Astrocyte of the spinal cord (primary cell): ENCODE measurements around the gene GRIN3A.
A peak's percentile ranks its signal among the peaks of the same experiment; 100 is the strongest.
"Not testable (repeated sequence)": the region's sequence is repeated elsewhere in the genome, so short reads cannot be mapped to it uniquely, and the experiment has no call there.

ENCODE experiments used
- DNase-seq: peaks from one replicate; pipeline ENCODE4 v3.0.0; 2011; ENCODE audit warnings: low read depth, low spot score
- H3K4me3 ChIP-seq: 2 replicates; pipeline ENCODE4 v1.5.1; 2011; ENCODE audit warnings: low read depth, mild to moderate bottlenecking, low read length, moderate library complexity
- CTCF ChIP-seq: IDR thresholded peaks from 2 replicates; pipeline ENCODE4 v1.5.1; 2012; ENCODE audit warnings: low read depth, mild to moderate bottlenecking, low read length, inconsistent platforms
- in situ Hi-C: cut with HindIII; loops from 2 replicates; pipeline ENCODE4 v1.10.0; 2017; ENCODE audit warnings: low sequenced_read_pairs

GRIN3A gene

GRCh38 chr9:101727612-101728524 is 10.6 kb downstream of the GRIN3A start:
- peak; percentile 4 for DNase-seq
- TF ChIP-seq CTCF: peak; percentile 52
- in situ Hi-C loops: no loop called here
- no peak overlapping the region for H3K4me3 ChIP-seq

DNA sequence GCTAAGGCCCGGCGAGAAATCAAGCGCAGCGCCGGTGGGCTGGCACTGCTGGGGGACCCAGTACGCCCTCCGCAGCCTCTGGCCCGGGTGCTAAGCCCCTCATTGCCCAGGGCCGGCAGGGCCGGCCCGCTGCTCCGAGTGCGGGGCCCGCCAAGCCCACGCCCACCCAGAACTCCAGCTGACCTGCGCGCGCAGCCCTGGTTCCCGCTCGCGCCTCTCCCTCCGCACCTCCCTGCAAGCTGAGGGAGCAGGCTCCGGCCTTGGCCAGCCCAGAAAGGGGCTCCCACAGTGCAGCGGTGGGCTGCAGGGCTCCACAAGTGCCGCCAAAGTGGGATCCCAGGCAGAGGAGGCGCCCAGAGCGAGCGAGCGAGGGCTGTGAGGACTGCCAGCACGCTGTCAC is 14.2 kb downstream of the GRIN3A start:
- DNase-seq, H3K4me3 ChIP-seq, in situ Hi-C loops: not testable (repeated sequence)

DNA sequence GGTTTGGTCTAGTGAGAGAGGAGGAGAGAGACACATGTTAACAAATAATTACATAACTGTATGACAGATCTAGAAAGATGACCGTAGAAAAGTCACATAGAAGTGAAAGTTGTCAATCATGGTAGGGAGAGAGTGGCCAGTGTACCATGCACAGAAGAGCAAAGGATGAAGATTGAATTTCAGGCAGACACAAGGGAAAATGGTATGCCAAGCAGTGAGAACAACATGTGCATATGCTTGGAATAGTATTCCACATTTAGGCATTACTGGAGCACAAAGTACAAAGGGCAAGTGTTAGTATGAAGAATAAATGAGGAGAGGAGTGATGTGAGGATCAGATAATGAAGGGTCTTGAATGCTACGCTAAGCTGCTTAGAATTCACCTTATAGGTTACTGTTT is 20.3 kb downstream of the GRIN3A start:
- DNase-seq: no peak
- in situ Hi-C loops: no loop called here
- TF ChIP-seq CTCF: no peak
- no peak overlapping the region for H3K4me3 ChIP-seq

DNA sequence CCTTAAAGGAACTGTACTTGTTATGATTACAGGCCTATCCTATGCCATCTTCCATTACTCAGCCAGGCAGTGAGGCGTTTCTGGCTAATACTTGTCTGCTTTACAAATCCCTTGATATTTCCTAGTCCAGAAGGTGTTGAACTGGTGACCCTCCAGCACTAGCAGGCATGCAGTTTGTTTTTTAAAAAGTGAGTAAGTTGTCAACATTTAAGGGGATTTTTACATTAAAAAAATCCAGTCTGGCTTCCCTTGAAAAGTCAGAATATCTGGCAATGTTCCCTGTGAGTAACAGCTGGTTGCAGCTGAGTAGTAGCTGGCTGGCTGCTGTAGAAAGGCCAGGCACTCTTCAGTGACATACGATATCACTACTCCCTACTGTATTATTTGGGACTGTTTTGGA is 21.8 kb downstream of the GRIN3A start:
- no peak overlapping the region for H3K4me3 ChIP-seq
- TF ChIP-seq CTCF: no peak

GRCh38 chr9:101711330-101711941 is 27.0 kb downstream of the GRIN3A start:
- no peak for DNase-seq
- in situ Hi-C loops: no loop called here
- TF ChIP-seq CTCF: peak; percentile 60
- H3K4me3 ChIP-seq: no peak overlapping the region

More for the DNA sequence above, 21.8 kb downstream of the GRIN3A start:
- no peak for DNase-seq
- in situ Hi-C loops: no loop called here

GRCh38 chr9:101708855-101709254 is 29.6 kb downstream of the GRIN3A start:
- DNase-seq: no peak
- no peak overlapping the region for H3K4me3 ChIP-seq
- in situ Hi-C loops: no loop called here
- TF ChIP-seq CTCF: no peak

GRCh38 chr9:101707721-101708120 is 30.7 kb downstream of the GRIN3A start:
- no peak for TF ChIP-seq CTCF
- in situ Hi-C loops: no loop called here

More at GRCh38 chr9:101707721-101708120, 30.7 kb downstream of the GRIN3A start:
- H3K4me3 ChIP-seq: no peak overlapping the region
- DNase-seq: peak; percentile 1
